Neural cell (in vitro differentiated cells): Measurements from ENCODE around the gene GABRB2.

ENCODE experiments used
- CTCF ChIP-seq: fragments of 450-650 bp; IDR thresholded peaks from 2 replicates; pipeline ENCODE4 v1.5.1; 2014; ENCODE audit warnings: antibody characterized with exemption, mild to moderate bottlenecking, moderate library complexity; ENCODE audit not compliant: poor library complexity, severe bottlenecking
- EP300 ChIP-seq: fragments of 450-650 bp; conservative IDR thresholded peaks from 2 replicates; pipeline ENCODE4 v1.6.1; 2014; ENCODE audit warnings: antibody characterized with exemption, mild to moderate bottlenecking, moderate library complexity; ENCODE audit not compliant: poor library complexity, severe bottlenecking
- EZH2 ChIP-seq: fragments of 200-600, 300-800 bp; shearing (Covaris generic), sonication (generic); IDR thresholded peaks from 2 replicates; pipeline ENCODE4 v1.6.1; 2014; ENCODE audit warnings: antibody characterized with exemption, low read length, borderline replicate concordance, mild to moderate bottlenecking; ENCODE audit not compliant: insufficient read depth, poor library complexity, severe bottlenecking
- MXI1 ChIP-seq: fragments of 450-650 bp; conservative IDR thresholded peaks from 2 replicates; pipeline ENCODE4 v1.6.1; 2014; ENCODE audit warnings: antibody characterized with exemption, mild to moderate bottlenecking; ENCODE audit not compliant: poor library complexity, severe bottlenecking
- POLR2AphosphoS5 ChIP-seq: IDR thresholded peaks from 2 replicates; pipeline ENCODE4 v1.6.1; 2012
- RAD21 ChIP-seq: fragments of 450-650 bp; conservative IDR thresholded peaks from 2 replicates; pipeline ENCODE4 v1.6.1; 2014; ENCODE audit warnings: antibody characterized with exemption, mild to moderate bottlenecking, moderate library complexity
- TAF1 ChIP-seq: IDR thresholded peaks from 2 replicates; pipeline ENCODE4 v1.6.1; 2012; ENCODE audit warnings: low read depth
- TF ChIP-seq, protein P1 (sequence below): IDR thresholded peaks from 2 replicates; pipeline ENCODE4 v1.6.1; 2012; ENCODE audit warnings: borderline replicate concordance

DNA sequence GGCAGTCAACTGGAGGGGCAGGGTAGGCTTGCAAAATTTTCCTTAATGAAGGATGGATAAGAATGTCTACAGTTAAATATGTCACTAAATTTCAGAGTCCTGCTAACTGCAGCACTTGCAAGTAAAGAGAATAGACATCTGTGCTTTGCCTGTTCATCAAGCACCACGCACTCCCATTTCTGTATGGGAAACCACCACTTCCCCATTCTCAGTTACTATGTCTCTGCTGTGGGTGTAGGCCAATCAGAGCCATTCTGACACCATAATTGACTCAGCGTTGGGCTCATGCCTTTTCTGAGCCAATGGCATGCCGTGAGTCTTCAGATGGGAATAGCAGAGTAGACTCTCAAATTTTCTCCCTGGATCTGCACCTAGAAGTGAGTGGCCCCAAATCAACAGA is 247.5 kb downstream of the GABRB2 start:
- TF ChIP-seq CTCF (no peak), MXI1 (no peak), RAD21 (no peak), EZH2 (no peak), POLR2AphosphoS5 (no peak), EP300 (no peak), TAF1 (no peak)
- TF ChIP-seq, protein P1, sequence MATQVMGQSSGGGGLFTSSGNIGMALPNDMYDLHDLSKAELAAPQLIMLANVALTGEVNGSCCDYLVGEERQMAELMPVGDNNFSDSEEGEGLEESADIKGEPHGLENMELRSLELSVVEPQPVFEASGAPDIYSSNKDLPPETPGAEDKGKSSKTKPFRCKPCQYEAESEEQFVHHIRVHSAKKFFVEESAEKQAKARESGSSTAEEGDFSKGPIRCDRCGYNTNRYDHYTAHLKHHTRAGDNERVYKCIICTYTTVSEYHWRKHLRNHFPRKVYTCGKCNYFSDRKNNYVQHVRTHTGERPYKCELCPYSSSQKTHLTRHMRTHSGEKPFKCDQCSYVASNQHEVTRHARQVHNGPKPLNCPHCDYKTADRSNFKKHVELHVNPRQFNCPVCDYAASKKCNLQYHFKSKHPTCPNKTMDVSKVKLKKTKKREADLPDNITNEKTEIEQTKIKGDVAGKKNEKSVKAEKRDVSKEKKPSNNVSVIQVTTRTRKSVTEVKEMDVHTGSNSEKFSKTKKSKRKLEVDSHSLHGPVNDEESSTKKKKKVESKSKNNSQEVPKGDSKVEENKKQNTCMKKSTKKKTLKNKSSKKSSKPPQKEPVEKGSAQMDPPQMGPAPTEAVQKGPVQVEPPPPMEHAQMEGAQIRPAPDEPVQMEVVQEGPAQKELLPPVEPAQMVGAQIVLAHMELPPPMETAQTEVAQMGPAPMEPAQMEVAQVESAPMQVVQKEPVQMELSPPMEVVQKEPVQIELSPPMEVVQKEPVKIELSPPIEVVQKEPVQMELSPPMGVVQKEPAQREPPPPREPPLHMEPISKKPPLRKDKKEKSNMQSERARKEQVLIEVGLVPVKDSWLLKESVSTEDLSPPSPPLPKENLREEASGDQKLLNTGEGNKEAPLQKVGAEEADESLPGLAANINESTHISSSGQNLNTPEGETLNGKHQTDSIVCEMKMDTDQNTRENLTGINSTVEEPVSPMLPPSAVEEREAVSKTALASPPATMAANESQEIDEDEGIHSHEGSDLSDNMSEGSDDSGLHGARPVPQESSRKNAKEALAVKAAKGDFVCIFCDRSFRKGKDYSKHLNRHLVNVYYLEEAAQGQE, result no peak
